Activated T-cell treated with anti-CD3 and anti-CD28 coated beads for 4 hours (primary cell): Measurements from ENCODE around the gene PRKRIP1.
A peak's percentile ranks its signal among the peaks of the same experiment; 100 is the strongest.
"Not testable (repeated sequence)": the region's sequence is repeated elsewhere in the genome, so short reads cannot be mapped to it uniquely, and the experiment has no call there.

Source experiments
- DNase-seq: peaks from one replicate; pipeline ENCODE4 v3.0.0-alpha.2; 2020

The PRKRIP1 gene

GRCh38 chr7:102432442-102433218 lies 36.5 kb downstream of the PRKRIP1 start:
- no peak for DNase-seq

- DNase-seq: peak; percentile 88
Observed at GRCh38 chr7:102433219-102434038, 37.3 kb downstream of the PRKRIP1 start, which contains the start of gene ORAI2. Gene ORAI2, plus strand, starts transcription at chr7:102433575. Its CDS starts 5,382 bp downstream, at chr7:102438957.

- DNase-seq: no peak
Observed at GRCh38 chr7:102434039-102434486, 37.9 kb downstream of the PRKRIP1 start.

- no peak for DNase-seq
Observed at GRCh38 chr7:102436118-102436517, 40.0 kb downstream of the PRKRIP1 start.

GRCh38 chr7:102439963-102440795 lies 44.0 kb downstream of the PRKRIP1 start:
- no peak for DNase-seq

- DNase-seq: no peak
Observed at GRCh38 chr7:102444961-102445673, 49.0 kb downstream of the PRKRIP1 start.

GRCh38 chr7:102445674-102446071 lies 49.5 kb downstream of the PRKRIP1 start:
- no peak for DNase-seq

- DNase-seq: no peak
Observed at GRCh38 chr7:102446387-102447156, 50.4 kb downstream of the PRKRIP1 start.

- DNase-seq: no peak
Observed at GRCh38 chr7:102447311-102447710, 51.1 kb downstream of the PRKRIP1 start.

- no peak for DNase-seq
Observed at GRCh38 chr7:102449136-102449535, 53.0 kb downstream of the PRKRIP1 start.

- DNase-seq: no peak
Observed at GRCh38 chr7:102450242-102450641, 54.1 kb downstream of the PRKRIP1 start.

- no peak for DNase-seq
Observed at GRCh38 chr7:102451371-102452054, 55.4 kb downstream of the PRKRIP1 start.

GRCh38 chr7:102452451-102452850 lies 56.3 kb downstream of the PRKRIP1 start:
- no peak for DNase-seq

- DNase-seq: no peak
Observed at GRCh38 chr7:102453319-102453718, 57.2 kb downstream of the PRKRIP1 start.

GRCh38 chr7:102454468-102454867 lies 58.3 kb downstream of the PRKRIP1 start:
- no peak for DNase-seq

GRCh38 chr7:102454932-102455331 lies 58.8 kb downstream of the PRKRIP1 start:
- not testable (repeated sequence) for DNase-seq

- DNase-seq: no peak
Observed at GRCh38 chr7:102455596-102455995, 59.4 kb downstream of the PRKRIP1 start.

GRCh38 chr7:102456327-102456726 lies 60.2 kb downstream of the PRKRIP1 start:
- no peak for DNase-seq

- no peak for DNase-seq
Observed at GRCh38 chr7:102457352-102457924, 61.3 kb downstream of the PRKRIP1 start.

GRCh38 chr7:102459221-102459844 lies 63.2 kb downstream of the PRKRIP1 start:
- DNase-seq: no peak
